GM18519 (cell line): Measurements from ENCODE around the gene DGKD.

Experiments
- ATAC-seq: cut with Tn5 transposase; IDR thresholded peaks from one replicate; pipeline ENCODE4 v1.9.1; 2021; ENCODE audit warnings: mild to moderate bottlenecking, moderate library complexity; ENCODE audit not compliant: unreplicated experiment, low FRiP score

Gene DGKD

DNA sequence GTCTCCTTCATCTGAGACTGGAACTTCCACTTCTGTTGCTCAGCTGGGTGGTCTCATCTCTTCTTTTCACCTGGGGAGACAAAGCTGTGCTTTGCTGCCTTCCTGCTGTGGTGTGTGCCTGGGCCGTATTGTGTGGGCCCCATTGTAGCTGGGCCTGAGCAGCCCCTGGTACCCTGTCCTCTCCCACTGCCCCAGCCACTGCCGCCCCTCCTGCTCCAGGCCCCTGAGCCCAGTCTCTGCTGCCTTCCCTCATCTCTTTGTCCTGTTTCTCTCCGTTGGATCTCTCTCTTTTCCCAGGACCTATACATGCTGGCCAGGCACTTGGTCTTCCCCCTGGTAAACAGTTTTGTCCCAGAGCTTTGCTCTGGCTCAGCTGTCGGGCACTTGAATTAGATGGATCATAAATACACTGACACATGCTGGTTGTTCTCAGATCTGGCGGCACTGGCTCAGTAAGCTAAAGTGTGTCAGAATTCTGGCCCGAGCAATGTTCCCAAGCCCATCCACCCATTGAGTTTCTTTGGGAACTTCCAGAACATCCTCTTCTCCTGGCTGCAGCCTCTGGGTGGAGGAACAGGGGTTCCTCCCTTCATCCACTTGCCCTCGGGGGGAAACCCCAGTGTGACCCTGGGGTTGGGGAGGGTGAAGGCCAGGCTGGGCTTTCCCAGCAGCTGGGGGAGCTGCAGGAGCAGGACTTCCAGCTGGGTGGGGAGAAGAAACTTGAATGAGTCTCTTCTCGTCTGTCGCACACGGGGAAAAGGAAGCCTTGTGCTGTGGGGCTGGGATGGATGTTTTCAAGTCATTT, 99.0 kb downstream of the DGKD start:
- no peak for ATAC-seq

DNA sequence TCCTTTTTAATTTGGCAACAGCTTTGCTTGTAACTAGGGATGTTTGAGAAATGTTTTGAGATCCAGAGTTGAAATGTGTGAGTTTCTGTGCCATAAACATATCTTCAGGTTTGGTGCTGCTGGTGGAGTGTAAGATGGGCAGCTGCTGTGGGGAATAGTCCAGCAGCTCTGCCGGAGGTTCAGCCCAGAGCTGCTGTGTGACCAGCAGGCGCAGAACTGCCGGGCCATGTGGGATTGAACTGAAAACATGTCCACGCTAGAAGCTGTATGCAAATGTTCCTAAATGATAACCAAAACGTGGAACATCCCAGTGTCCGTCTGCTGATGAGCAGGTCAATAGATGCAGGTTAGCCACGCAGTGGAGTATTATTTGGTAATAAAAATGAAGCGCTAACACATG, 99.6 kb downstream of the DGKD start:
- no peak for ATAC-seq

DNA sequence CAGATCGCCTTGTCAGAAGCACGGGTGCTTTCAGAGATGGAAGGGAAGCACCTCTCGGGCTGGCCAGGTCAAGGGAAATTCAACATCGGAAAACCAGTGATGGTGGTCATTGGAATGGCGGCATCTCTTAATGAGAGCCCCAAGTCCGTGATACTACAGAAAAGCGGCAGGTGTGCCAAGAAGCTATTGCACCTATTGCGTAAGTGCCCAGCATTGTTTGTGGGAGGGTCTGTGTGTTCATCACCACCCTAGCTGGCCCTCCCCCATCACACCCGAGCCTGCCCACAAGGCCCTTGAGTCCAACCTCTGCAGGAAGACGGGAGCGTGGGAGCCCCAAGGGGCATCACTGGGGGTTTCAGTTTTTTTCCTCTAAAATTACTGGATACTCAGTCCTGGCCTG, 100.7 kb downstream of the DGKD start:
- no peak for ATAC-seq

DNA sequence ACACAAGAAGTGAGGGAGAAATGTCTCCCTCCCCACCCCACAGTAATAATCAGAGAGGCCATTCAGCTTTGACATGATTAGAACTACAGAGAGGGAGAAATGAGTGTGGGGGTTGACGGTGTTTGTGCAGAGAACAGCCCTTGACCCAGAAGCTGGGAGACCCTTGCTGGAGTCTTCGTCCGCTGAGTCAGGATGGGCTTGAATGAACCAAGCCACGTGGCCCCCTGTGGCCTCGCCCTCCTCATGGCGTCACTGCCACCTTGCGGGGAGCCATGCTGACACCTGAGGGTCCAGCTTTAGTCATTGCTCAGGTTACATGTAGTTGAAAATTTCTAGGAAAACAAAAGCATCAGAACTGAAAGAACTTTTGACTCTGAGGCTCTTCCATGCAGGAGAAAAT, 101.2 kb downstream of the DGKD start:
- ATAC-seq, result no peak

DNA sequence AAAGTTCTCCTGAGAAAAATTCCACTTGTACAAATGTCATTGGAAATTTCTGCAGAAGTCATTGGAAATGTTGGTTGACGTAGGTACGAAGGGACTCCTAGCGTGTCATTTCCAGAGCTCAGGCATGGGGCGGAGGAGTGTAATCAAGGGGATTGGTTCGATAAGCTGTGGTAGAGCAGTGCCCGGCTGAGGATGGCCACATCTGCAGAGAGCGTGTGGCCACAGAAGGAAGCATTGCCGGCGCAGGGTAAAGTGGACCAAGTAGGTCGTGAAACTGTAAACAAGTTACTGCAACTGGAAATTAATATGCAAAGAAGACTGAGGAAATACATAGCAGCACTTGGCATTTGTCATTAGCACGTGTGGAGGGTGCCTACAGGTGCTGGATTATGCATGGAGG, 101.8 kb downstream of the DGKD start:
- no peak for ATAC-seq

DNA sequence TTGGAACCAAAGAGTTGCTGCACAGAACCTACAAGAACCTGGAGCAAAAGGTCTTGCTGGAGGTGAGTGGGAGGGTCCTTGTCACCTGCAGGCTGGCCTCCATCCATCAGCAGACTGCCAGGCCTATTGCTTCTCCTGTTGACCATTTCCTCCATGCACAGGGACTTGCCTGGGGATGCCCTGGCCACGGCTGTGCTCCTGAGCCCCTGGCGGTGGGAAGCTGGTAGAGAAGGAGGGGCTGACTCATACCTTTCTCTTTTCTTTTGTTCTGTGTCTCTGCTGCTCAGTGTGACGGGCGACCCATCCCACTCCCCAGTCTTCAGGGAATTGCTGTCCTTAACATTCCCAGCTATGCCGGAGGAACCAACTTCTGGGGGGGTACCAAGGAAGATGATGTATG, 102.6 kb downstream of the DGKD start:
- ATAC-seq, result no peak

DNA sequence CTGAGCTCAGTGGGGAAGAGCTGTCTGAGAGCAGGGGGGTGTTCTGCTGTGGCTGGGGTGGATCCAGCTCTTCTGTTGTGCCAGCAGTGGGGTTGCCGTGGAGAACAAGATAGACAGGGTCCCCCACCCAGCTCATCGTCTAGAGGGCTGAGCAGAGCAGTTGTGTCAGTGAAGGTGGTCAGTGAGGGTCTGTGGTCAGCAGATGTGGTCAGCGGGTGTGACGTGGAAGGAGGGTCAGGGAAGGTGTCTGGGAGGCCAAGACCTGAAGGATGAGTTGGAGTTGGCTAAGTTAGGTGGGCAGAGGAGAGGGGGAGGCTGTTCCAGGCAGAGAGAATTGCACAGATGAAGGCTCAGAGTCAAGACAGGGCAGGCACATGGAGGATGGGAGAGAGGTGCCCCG, 103.1 kb downstream of the DGKD start:
- ATAC-seq, result no peak

DNA sequence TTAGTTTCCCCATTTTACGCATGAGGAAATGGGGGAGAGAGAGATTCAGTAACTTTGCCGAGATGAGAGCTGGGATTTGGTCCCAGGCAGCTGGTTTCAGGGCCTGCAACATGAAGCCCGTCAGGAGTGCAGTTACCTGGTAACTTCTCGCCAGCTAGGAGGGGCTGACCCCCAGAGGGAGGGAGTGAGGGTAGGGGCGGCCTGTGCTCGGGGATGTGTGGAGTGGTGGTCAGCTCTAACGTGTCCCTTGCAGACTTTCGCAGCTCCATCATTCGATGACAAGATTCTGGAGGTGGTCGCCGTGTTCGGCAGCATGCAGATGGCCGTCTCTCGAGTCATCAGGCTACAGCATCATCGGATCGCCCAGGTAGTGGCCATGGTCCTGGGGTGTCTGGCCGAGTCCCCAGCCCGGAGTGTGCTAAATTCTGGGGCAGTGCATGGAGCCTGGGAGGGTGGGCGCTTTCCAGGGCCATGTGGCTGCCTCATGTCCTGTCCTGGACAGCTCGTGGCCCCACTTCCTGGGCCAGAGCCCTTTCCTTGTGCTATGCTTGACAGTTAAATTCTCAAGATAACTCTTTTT, 103.8 kb downstream of the DGKD start:
- ATAC-seq, result no peak

DNA sequence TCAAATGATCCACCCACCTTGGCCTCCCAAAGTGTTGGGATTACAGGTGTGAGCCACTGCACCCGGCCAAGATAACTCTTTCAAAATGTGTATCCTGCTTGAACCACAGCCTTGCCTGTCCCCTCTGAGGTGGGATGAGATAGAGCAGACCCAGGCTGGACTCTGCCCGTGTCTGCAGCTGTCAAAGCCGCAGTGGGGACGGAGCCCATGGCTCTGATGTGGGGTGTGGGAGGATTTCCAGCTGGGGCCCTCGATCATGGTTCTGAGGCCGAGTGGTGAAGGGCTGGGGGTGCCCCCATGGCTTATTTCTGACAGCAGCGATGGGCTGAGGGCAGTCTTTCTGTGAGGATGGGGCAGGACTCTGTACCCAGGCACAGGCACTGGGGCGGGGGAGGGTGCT, 104.5 kb downstream of the DGKD start:
- no peak for ATAC-seq

DNA sequence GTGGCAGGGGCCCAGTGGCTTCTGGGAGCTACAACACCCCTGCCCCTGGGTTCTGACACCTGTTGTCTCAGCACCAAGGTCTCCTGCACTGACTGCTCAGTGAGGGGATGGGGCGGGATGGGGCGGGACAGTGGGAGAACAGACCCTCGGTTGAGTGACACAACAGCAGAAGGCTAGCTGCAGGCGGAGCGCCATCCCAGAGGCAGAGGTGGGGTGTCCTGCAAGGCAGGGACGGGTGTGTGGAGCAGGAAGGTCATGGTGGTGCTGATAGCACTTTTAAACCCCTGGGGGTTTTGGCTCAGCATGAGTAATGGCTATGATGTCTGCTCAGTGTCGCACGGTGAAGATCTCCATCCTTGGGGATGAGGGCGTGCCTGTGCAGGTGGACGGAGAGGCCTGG, 105.1 kb downstream of the DGKD start:
- ATAC-seq, result no peak

DNA sequence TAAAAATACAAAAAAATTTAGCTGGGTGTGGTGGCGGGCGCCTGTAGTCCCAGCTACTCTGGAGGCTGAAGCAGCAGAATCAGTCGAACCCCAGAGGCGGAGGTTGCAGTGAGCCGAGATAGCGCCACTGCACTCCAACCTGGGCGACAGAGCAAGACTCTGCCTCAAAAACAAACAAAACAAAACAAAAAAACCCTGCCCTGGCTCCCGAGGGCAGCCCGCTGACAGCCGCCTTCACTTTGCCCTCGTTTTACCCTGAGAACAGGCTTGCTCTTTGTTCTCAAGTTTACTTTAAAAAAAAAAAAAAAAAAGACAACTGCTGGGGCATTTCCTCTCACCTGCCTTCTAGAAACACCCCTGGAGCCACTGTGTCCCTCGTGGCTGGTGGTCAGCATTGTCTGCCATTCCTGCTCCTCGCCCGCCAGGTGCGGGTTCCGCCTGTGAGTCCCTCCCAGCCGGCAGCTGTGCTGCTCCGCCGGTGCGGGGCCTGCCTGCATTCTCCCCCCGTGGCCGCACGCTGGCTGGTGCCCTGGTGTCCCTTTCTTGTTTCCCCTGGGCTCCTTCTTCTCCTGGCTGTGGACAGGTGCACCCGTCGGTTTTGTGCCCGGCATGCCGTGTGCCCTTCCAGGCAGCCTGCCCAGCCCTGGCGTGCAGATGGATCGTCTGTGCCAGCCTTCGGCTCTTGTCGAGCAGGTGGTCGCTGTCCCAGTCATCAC, 106.6 kb downstream of the DGKD start:
- ATAC-seq, result no peak

DNA sequence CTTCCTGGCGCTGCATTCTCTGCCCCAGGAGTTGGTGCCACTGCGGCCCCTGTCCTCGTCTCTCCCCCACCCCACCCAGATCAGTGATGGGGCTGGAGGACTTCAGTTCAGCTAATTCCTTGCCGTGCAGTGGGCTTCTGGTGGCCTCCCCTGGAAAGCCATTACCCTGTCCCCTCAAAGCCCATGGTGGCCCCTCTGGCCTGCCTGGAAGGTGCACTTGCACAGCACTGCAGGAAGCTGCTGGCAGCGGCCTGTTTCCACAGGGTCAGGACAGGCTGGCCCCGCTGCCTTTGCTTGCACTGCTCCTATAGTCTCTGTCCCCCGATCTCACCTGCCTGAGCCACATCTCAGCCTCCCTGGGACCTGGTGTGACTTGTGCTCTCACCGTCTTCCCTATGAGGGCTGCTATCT, 107.2 kb downstream of the DGKD start:
- no peak for ATAC-seq

DNA sequence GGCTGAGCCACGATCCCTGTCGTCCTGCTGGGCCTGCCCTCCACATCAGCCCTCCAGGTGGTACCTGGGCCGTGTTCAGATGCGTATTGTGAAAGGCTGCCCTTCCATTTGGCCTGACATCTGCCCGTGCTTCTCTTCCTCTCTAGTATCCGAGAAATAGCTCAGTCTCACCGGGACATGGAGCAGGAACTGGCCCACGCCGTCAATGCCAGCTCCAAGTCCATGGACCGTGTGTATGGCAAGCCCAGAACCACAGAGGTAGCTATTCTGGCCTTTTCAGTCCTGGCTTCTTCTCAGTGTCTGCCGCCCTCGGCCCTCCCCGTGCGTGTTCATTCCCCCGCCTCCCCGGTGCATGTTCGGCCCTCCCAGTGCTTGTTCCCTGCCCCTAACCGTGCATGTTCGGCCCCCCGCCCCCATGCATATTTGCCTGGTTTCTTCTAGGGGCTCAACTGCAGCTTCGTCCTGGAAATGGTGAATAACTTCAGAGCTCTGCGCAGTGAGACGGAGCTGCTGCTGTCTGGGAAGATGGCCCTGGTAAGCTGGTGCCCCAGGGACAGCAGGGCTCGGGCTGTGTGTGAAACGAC, 108.0 kb downstream of the DGKD start:
- no peak for ATAC-seq

DNA sequence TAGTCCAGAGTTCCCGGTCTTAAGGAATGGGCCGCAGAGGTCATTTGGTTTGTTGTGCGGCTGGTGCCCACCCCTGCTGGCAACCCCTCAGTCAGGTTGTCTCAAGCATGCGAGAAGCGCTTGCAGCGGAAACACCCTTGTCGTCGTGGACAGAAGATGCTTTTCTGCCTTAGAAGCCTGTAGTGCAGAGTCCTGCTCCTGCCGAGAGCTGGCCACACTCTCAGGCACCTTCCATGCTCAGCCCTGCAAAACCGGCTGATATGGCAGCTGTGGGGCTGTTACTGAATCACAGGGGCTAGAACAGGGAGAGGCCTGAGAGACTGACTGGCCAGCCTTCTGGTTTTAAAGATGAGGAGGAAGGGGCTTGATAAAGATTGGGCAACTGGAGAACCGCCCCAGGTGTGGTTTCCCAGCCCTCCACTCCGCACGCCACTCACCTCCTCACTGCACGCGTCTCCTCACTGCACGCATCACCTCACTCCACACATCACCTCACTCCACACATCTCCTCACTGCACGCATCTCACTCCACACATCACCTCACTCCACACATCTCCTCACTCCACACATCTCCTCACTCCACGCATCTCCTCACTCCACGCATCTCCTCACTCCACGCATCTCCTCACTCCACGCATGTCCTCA, 108.7 kb downstream of the DGKD start:
- ATAC-seq, result no peak

DNA sequence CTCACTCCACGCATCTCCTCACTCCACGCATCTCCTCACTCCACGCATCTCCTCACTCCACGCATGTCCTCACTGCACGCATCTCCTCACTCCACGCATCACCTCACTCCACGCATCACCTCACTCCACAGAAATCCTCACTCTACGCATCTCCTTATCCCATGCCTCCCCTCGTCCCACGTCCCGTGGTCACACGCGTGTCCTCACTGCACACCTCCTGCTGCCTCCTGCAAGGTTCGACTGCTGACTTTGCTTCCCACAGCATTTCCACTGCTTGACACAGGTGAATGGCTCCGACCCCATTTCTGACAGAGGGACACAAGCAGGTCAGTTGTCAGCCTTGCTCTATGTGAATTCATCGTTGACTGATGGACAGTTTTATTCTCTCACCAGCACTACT, 109.3 kb downstream of the DGKD start:
- ATAC-seq, result no peak

DNA sequence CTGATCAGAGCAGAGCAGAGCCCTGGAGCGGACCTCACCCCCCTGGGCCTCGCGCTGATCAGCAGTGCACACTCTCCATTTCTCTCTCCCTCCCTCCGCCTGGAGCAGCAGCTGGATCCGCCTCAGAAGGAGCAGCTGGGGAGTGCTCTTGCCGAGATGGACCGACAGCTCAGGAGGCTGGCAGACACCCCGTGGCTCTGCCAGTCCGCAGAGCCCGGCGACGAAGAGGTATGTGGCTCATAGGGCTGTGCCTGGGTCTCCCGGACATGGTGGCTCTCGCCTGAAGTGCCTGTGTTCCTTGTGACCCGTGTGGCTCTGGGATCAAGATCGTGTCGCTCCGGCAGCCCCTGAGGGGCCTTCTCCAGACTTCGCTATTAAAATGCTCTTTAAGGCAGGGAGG, 109.8 kb downstream of the DGKD start:
- ATAC-seq, result no peak

DNA sequence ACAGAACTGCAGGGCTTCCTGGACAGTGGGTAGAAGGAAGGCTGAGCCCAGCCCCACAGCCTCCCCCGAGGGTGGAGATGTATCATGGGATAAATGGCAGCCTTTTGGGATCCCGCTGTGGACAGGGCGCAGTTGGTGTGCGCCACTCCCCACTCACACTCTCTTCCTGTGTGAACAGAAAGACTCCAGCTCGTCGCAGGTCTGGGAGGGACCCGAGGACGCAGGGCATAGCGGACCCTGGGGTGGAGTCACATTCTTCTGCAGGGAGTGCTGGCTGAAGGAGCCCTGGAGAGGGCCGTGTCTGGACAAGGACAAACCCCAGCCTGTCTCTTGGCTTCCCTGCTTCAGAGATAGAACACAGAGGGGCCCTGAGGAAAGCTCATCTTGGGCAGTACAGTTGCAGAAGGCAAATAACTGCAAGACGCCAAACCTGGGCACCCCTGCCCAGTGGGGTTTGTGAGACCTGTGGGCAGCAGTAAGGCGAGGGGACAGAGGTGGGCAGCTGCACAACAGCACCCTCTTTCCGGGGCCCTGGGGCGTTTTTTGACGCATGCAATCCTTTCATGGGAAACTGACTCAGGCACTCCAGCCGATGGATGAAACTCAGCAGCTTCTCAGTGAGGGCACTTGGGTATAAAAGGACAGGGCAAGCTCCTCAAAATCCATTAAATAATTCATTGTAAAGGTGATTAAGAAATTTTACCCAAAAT, 110.4 kb downstream of the DGKD start:
- no peak for ATAC-seq

DNA sequence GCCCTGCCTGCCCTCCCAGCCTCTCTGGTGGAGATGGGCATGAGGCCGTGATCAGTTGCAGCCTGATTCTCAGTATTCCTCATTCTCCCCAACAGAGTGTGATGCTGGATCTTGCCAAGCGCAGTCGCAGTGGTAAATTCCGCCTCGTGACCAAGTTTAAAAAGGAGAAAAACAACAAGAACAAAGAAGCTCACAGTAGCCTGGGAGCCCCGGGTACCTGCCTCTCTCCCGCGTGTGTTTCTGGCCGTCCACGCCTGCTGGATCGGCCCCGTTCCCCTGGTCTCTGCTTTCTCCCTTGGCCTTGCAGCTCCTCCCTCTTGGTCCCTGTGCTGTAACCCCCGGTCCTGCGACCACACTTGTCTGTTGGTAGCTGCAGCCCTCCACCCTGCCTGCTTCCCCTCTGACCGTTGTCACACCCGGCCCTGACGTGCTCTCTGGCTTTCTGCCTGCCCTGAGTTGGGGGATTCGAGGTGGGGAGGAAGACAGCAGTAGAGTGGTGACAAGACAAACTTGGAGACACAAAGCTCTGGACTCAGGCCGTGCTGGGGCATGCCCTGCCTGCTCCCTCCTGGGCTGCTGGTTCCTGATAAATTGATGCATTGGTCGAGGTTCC, 112.8 kb downstream of the DGKD start:
- ATAC-seq, result no peak

DNA sequence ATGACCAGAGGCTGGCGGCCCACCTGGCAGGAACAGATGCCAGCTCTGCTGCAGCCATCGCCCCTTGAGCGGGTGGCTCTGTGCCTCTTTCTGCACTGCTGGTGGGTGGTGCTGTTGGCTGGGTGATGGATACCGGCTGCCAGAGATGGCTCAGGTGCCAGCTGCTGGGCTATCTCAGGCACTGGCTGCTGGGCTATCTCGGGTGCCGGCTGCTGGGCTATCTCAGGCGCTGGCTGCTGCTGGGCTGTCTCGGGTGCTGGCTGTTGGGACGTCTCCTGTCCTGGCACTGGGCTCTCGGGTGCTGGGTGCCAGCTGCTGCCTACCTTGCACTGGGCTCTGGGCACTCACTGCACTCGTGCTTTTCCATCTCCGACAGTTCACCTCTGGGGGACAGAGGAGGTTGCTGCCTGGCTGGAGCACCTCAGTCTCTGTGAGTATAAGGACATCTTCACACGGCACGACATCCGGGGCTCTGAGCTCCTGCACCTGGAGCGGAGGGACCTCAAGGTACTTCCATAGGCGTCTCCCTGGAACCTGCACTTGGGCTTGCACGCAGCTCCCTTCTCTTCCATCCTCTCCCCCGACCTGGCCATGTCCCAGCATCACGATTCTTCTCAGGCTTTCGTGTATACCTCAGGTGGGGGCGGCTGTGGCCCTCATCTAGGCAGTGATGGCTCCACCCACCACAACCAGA, 113.9 kb downstream of the DGKD start:
- no peak for ATAC-seq
